Stimulated activated CD4-positive, alpha-beta T cell treated with anti-CD3 and anti-CD28 coated beads, TNF-alpha, amount 100 ng/mL, for 48 hours (primary cell): ENCODE data around the gene NUDT16L1.
A peak's percentile ranks its signal among the peaks of the same experiment; 100 is the strongest.

ENCODE experiments used
- DNase-seq, 3 donors: peaks; one replicate each; pipeline ENCODE4 v3.0.0-alpha.2; 2020; ENCODE audit warnings: low read depth in 3 of 3

NUDT16L1 gene

DNA sequence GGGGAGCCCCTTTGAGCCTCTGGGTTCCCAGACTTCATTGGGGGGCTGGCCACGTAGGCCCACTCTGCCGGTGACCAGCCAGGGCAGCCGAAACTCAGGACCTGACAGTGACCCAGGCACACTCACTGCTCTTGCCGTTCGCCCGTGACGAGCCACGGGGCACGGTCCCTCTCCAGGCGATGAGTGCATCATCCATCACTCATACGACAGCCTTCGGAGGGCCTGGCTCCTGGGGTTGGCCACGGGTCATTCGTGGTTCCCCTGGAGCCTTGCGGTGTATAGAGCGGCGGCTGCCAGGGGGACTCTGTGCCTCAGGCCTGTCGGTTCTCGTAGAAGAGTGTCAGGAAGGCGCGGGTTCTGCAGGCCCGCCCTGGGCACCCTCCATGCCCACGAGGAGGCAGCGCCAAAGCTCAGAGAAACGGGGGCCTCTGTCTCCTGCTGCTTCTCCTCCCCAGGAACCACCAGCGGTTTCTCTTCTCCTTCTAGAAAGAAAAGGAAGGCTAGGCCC is 11.2 kb upstream of the NUDT16L1 start:
- DNase-seq: no peak

DNA sequence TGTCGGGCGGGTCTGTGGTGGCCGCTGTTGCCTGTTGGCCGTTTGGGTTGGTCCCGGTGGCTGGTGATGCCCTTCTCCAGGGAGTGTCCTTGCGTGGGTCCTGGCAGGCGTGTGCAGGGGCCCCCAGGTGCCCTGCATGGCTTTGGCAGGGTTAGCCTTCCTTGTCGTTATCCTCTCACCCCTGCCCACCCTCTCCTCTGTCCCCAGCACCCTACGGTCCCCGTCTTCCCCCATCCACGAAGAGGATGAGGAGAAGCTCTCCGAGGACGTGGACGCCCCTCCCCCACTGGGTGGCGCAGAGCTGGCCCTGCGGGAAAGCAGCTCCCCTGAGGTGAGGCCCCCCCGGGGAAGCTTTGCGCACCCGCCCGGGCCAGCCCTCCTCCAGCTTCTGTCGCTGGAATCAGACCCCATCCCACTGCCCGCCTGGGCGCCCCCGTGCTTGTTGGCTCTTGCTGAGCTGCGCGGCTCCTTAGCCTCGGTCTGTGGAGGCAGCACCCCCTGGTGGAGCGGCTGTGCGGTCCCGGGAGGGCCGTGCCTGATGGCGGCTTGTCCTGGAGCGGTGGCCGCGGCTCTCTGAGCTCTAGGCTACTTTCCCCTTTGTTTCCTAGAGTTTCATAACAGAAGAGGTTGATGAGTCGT is 10.6 kb upstream of the NUDT16L1 start:
- peak in 2 of 3 donors; percentile 32 to 46 for DNase-seq

DNA sequence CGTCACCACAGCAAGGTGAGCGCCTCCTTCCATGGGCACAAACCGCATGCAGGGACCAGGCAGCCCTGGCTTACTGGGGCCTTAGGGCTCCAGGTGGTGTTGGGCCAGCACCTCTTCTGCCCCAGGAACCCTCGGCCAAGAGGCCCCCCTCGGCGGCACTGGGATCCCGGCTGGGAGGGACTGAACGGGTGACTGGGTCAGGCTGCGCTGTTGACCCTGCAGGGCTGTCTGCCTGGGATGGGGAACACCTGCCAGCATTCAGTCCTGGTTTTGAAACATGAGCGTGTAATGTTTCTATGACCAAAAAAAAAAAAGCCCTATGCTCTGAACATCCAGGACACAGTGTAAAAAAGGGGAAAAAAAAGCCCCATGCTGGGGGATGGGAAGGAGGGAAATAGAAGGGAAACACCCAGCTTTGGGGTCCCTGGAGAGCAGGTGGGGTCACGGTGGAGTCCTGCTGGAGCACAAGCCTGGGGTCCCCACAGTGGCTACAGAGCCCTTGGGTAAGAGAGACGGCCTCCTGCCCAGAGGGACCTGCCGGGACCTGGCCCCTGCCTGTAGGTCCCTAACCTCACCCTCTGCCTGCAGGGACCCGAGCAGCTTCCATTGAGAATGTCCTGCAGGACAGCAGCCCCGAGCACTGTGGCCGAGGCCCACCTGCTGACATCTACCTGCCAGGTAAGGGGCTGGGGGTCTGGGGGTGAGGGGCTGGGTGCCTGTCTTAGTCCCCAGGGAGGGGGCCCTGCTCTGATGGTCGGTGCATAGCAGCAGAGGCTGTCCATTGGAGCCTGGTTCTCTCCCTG is 9.9 kb upstream of the NUDT16L1 start:
- DNase-seq: no peak

DNA sequence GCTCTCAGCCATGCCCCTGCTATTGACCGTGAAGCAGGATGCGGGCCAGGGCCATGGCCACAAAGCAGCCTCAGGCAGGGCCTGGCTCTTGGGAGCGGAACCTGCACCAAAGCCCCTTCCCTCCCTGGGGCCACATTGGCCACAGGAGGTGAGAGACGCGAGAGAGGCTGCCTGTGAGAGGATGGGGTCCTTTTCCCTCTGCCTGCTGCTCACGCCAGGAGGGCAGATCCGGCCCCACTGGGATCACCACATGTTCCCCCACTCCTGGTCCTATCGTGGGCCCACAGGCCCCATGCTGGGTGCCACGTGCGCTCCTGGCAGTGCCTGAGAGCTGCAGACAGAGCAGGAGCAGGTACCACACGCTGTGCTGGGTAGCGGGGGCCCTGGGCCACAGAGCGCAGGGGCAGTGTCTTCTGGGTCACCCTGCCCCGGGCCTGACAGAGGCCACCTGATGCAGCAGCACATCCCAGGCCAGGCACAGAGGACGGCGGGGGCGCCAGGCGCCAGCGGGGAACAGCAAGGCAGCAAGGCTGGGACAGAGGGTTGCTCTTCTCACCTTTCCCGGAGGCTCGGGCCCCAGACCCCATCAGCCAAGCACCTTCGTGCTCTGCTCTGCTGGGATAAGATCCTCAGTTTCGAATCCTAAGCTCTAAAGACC is 9.2 kb upstream of the NUDT16L1 start:
- no peak for DNase-seq

DNA sequence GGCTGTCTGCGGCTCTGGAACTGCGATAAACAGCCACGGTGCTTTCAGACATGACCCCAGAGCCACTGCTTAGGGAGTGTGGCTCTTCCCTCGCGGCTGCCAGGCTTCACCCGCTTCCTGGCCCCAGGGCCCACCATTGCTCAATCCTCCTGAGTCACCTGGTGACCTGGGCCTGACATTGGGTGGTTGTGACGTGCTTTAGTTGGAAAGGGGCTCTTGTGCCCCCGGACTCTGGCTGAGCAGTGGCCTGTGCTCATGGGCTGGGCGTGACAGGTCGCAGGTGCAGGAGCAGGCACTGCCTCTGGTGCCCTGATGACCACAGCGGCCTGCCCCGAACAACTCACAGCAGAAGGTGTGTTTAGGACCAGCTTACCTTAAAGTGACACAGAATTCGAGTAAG is 8.6 kb upstream of the NUDT16L1 start:
- no peak for DNase-seq

DNA sequence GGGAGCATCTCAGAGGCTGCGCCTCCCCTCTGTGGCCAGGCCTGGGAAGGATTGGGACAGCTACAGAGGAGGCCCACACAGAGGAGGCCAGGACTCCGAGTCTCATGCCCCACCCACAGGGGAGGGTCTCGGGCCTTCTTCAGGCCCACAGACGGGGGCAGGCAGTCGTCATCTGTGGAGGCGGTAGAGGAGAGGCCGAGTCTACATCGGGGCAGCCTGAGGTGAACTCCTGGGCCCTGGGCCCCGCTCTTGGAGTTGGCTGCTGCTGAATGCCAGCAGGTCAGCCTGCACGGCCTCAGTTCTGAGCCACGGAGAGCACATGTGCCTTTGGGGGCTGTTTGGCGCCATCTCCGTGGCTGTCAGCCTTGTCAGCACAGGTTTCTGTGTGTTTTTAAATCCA is 8.1 kb upstream of the NUDT16L1 start:
- DNase-seq: no peak

DNA sequence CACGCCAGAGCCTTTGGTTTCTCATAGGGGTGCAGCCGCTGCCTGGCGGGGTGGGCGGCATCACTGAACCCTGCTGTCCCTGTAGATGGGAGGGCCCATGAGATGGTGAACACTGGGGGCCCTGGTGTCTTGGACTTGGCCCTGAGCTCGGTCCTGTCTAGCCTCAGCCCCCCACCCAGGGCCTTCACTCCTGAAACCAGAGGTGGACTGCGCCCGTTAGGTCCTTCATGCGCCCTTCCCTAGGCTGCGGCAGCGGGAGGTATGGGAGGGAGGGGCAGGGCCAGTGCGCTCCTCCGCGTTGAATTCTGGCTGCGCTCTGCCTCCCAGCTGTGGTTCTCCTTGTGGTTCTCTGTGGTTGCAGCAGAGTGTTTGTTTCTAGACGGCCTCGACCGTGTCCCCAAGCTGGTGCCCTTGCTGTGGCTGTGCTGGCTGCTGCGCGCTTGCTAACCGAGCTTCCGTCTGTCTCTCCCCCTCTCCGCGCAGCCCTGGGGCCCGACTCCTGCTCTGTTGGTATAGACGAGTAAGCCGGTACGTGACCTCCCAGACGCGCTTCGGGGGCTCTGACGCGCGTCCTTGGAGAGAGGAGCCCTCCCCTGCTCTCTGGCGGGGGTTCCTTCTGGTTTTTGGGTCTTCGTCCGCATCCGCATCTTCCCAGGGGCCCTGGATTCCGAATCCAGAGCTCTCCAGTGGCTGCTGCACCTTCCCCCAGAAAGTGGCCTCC is 7.4 kb upstream of the NUDT16L1 start:
- DNase-seq: no peak

DNA sequence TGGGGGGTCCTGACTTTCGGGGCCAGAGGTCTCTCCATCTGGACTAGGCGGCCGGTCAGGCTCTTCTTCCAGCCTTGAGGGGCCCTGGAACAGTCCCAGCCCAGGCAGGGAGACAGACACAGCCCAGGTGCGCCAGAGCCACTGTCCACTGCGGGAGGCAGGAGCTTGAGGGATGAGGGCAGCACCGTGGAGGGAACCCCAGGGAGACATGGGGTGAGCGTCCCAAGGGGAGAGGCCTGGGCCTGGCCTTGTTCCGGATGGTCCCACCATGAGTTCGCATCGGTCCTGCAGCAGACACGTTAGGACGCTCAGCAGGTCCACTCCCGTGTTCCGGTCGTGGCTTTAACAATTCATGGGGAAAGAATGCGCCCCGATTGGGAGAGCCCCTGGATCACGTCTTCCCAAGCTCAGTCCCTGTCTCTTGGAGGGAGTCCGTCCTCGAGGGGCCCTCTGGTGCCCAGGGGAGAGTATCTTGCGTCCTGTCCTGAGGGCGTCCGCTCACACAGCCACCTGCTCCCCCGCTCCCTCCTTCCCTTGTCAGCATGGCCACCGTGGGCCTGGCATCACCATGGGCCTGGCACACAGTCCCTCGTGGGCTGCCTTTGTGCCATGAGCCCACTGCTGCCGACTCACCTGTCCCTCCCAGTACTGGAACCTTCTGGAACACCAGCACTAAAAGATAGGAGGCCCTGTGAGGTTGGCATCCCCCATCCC is 6.7 kb upstream of the NUDT16L1 start:
- DNase-seq: no peak

DNA sequence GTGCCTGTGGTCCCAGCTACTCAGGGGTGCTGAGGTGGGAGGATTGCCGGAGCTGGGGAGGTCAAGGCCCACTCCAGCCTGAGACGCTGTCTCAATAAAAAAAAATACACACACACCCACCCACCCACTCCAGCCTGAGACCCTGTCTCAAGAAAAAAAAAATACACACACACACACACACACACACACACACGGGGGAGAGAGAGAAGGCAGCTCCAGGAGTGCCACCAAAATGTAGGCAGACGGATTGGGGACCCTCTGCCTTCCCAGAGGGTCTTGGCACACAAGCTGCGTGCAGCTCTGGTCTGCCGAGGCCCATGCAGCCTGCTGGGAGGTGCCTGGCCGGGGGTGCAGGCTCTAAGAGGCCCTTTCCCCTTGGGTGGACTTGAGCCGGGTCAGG is 5.9 kb upstream of the NUDT16L1 start:
- no peak for DNase-seq

DNA sequence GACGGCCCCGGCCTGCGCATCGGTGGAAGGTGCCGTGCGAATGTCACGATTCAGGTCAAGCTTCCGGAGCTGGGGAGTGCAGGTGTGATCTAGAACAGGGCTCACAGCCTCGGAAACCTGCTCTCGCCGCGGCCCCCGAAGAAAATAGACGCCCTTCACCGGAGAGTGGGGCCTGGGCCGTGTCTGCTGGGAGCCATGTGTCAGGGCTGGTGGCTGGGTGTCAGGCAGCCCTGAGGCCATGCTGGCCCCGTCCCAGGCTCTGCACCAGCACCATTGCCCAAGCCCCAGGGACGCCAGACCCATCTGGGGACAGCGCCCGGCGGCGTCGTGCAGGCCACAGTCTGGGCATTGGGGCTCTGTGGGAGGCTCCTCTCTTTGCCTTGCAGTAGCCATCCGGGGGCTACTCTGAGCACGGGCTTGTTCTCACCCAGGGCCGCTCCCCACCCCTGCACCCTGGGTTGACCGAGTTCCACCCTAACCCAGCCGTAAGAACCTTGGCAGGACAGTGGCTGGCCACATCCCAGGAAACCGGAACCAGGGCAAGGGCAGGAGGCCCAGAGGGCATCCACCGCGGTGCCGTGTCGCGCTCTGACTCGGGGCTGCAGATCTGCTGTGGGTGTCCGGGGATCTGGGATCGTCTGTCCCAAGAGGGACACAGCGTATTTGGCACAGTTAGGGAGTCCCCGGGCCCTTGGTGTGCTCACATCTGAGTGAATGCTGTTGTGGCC is 5.3 kb upstream of the NUDT16L1 start:
- no peak for DNase-seq

DNA sequence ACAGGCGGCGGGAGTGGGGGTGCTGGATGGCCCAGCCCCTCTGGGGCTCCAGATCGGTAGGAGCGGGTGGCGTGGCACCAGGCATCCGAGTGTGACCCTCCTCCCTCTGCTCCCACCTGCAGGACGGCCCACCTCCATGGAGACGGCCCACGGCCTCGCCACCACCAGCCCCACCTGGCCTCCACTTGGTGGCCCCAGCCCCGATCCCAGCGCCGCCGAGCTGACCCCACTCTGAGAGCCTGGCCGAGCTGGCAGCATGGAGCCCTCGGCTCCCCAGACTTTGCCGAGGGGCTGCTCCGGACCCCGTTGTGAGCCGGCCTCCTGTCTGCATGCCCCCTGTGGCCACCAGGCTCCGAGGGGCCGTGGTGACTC is 4.7 kb upstream of the NUDT16L1 start:
- DNase-seq: no peak

DNA sequence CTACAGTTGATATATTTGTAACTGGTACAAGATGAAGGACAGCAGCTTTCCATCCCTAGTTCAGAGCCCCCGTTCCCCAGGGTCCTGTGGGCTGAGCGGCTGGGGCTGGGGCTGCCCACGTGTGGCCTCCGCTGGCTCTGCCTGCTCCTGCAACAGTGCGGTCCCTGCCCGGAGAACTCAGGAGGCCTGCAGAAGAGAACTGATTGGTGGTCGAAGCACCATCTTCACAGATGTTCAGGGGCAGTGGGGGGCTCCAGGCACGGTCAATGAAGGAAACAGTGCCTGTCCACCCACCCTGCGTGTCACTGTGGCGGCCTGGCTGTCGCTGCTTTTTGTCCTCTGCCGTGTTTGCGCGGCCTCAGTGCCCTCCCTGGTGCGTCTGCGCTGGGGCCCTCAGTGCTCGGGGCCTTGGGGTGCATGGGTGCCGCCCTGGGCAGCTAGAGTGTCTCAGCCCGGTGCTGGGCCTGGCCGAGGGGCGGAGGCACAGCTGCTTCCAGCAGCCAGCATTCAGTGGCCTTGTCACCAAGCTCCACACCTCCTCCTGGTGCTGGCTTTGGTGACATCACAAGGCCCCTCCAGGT is 4.2 kb upstream of the NUDT16L1 start:
- DNase-seq: no peak

DNA sequence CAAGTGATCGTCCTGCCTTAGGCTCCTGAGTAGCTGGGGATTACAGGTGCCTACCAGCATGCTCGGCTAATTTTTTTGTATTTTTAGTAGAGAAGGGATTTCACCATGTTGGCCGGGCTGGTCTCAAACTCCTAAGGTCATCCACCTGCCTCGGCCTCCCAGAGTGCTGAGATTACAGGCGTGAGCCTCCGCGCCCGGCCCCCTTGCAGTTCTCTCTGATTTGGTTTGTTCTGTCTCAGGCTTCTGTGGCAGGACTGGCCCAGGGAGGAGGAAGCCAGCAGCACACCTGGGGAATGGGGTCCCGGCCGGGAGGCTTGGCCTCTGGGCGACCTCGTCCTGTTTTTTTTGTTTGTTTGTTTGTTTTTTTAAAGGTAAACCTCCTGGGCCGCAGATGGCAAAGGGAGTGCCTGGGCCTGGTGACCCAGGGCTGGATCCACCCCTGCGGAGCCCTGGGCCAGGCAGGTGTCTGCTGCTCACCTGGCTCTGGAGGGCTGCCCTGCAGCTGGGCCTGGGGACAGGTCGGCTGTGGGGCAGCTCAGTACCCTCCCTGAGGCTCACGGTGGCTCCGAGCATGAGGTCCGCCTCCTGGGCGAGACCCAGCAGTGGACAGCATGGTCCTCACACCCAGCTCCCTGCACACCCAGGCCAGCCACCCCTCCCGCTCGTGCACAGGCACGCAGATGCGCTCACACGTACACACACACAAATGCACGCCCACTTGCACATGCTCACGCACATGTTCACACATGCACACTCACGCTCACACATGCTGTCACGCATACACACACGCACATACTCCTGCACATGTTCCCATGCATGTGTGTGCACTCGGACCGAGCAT is 3.3 kb upstream of the NUDT16L1 start:
- DNase-seq: no peak

DNA sequence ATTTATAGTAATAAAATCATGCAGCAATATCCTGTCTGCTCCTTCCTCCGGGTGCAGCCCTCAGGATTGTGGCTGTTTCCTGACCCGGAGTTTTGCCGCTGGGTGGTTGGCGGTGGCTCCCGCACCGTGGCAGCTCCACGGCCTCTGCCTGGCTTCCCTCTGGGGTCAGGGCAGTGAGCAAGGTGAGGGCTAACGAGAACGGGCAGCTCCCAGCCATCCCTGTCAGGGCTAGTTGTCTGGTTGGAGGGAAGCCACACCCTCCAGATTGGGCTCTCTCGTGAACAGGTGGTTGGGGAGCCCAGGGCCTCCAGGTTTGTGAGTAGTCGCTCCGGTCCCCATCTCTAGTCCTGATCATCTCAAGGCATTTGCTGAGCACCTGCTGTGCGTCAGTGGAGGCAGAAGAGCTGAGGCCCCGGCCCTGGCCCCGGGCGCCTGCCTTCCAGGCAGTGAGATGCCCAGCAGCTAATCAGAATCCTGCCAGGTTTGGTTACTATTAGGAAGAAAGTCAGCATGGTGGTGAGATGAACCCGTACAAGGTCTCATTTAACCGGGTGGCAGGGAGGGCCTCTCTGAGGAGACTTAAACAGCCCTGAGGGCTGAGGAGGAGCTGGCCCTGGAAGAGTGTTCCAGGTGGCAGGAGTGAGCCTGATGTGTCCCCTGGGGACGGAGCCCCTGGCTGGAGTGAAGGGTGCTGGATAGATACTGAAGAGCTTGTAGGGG is 2.3 kb upstream of the NUDT16L1 start:
- no peak for DNase-seq

DNA sequence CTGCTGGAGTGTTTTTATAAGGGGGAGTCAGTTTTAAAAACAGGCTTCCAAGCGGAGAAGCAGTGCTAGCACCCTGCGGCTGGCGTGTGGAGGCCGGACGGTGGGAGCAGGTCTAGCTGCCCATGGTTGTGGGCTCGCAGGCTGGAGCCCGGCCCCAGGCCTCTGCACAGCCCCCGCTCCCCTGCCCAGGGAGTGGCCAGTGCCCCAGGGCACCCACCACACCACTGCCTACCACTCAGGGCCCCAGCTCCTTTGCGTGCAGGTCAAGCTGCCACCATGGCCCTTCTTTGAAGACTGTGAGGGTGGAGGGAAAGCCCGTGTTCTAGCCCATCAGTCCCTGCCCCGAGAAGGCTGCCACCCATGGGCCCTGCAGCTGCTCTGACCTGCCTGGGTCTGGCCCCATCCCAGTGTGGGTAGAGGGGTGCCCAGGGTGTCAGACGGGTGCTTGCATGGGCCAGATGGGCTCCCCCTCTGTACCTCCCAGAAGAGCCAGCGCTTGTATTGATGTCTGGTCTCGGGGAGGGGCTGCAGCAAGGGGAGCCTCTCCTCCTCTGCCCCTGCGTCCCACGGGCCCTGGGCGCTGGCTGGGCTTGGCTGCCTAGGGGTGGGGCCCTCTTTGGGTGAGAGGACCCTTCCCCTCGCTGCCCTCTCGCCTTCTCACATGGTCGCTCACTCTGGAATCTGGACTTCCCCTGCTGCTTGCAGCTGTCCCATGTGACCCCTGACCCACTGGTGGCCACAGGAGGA is 1.5 kb upstream of the NUDT16L1 start:
- no peak for DNase-seq

DNA sequence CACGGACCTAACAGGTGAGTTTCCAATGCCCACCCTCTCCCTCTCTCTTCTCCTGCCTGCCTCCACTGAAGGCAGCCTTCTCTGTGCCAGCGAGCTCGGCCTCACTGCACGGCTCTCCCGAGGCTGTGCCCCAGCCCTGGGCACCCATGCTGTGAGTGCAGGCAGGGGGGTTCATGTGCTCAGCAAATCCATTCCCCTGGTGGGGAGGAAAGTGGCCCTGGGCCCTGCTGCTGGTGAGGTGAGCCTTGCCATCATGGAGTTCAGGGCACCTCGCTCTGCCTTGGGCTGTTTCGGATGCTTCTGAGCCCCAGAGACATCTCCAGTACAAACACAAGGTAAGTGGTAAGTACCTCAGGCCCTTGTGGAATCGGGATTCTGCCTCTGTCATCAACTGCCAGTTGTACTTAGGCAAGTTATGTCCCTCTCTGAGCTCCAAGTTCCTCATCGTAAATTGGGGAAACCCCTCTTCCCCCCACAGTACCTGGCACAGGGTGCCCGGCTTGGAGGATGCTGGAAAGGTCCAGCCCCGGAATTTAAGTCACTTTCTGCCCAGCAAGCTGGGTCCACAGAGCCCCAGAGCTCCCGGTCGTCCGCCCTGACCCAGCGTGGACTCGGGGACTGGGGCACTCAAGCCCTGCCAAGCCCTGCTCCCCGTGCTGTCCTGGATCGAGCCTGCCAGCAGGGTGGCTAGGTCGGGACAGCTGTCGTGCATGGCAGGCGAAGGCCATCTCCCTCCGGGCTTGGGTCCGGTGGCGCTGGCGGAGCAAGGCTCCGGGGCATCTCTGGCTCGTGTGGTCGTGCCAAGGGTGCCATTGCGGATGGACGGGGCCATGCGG is 684 bp upstream of the NUDT16L1 start:
- no peak for DNase-seq

DNA sequence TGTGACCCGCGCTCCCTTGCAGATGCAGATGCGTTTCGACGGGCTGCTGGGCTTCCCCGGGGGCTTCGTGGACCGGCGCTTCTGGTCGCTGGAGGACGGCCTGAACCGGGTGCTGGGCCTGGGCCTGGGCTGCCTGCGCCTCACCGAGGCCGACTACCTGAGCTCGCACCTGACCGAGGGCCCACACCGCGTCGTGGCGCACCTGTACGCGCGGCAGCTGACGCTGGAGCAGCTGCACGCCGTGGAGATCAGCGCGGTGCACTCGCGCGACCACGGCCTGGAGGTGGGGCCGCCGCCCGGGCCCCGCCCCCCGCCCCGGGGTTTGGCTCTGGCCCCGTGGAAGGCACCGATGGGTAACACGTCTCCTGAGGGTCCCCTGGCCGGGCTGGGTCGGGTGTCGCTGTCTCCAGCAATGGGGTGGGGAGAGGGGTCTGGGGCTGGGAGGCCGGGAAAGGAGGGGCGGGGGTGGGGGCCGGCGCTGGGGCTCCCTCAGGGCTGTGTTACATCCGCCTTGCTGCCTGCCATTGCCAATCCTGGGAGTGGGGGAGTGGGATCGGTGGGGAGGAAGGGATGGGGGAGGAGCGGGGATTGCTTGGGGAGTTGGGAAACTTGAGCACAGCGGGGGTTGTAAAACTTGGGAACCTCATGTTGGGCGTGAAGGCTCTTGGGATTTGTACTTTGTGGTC is 737 bp downstream of the NUDT16L1 start:
- DNase-seq: peak in 1 of 3 donors; percentile 41
